GM21381 (cell line): ENCODE data around the gene NR6A1.

ENCODE experiments used
- ATAC-seq: cut with Tn5 transposase; IDR thresholded peaks from one replicate; pipeline ENCODE4 v1.9.1; 2021; ENCODE audit warnings: mild to moderate bottlenecking, moderate library complexity; ENCODE audit not compliant: unreplicated experiment

Gene NR6A1

DNA sequence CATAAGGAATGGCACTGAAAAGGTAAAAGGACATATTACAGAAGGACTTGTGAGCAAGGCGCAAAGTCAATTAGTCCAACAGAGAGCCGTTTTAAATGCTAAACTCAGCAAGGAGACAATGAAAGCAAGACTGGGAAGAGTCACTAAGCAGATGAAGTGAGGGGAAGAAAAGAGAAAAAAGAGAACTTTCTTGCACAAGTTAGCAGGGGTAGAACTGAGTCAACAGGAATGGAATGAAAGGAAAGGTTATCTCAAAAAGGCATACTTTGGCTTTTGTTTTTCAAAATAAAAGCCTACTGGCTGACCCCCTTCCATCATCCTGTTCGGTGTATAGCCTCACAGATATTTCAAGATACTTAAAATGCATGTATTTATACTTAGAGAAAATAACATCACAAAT is 75.0 kb downstream of the NR6A1 start:
- ATAC-seq, result no peak

DNA sequence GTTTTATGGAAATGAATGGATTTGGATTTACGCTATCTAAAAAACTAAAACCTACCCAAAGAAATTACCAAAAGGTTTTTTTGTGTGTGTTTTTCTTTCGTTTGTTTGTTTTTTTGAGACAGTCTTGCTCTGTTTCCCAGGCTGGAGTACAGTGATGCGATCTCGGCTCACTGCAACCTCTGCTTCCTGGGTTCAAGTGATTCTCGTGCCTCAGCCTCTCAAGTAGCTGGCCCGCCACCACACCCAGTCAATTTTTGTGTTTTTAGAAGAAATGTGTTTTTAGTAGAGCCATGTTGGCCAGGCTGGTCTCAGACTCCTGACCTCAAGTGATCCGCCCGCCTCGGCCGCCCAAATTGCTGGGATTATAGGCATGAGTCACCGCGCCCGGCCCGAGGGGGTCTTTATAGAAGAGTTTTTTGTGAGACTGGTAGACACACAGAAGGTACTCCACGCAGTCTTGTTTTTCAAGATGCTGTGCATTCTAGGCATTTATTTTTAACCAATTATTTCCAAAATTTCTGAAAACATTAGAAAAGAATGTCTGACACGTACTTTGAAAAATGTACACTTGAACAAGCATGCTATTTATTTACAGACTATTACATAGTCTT is 75.7 kb downstream of the NR6A1 start:
- ATAC-seq, result no peak

DNA sequence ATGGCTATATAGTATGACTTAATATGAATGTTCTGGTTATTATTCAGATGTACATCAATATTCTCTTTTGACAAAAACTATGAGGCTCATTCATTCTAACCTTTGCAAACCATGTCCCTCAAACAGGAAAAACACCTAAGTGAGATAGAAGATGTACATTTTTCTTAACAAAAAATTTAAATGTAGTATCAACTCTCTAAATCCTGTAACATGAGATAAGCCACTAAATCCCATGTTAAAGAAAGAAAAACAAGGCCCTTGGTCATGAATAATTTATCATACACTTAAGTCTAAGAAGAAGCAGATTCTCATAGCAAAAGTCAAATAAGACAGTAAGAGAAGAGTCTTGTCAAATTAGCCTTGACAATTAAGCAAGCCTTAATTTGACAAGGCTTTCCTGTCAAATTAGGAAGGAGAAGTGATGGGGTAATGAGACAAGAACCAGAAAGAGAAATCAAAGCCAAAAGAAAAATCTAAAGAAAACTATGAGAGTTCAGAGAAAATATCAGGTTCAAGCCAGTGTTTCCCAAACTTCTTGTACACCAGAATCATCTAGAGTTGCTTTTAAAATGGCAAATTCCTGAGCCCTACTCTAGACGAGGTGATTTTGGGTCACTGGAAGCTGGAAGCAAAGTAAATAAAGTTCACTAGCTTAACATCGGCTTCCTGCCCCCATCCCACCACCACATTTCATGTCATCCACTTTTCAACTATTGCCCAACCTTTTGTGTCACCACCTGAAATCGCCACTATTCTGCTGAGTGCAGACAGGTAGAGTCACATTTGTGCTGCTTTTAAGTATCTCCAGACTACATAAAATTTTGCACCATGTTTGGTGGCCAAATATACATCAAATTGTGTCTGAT is 76.5 kb downstream of the NR6A1 start:
- no peak for ATAC-seq

DNA sequence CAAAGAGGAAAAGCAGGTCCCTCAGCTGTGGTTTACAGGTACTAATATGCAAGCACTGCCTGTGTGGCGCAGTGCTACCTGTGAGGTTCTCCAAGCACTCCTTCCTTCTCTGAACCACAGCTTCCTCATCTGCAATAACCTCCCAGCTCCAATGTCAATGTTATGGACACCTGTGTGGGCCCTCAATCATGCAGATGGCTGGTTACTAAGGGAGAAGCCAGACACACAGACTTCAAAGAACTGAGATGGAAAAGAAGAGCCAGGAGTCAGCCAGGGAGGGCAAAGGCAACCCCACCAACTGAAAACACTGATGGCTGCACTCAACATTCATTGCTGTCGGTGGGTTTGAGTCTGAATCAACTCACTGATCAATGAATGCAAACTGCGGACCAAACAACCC is 77.7 kb downstream of the NR6A1 start:
- ATAC-seq, result no peak

DNA sequence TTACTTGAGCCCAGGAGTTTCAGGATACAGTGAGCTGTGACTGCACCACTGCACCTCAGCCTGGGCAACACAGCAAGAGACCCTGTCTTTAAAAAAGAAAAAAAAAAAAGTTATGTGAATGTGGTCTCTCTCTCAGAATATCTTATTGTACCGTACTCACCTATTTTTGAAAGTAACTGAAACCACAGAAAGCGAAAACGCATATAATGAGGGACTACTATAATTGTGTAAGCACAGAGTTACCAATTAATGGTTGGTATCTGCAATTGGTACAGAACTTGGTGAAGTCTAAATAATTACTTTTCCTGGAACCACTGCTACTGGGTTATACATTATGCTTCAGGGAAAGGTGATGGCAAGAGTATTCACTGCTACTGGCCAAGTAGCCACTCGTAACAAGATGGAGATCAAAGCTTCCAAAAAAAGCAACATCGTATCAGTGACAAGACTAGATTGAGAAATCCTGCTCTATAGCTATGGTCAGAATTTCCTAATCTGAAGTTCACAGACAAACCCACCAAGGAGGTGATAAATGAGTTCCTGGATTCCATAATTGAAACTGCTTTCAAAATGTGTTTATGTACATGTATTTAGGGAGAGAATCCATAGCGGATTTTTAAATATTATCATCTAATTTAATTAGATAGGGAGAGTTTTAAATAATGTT is 82.7 kb downstream of the NR6A1 start:
- ATAC-seq, result no peak

DNA sequence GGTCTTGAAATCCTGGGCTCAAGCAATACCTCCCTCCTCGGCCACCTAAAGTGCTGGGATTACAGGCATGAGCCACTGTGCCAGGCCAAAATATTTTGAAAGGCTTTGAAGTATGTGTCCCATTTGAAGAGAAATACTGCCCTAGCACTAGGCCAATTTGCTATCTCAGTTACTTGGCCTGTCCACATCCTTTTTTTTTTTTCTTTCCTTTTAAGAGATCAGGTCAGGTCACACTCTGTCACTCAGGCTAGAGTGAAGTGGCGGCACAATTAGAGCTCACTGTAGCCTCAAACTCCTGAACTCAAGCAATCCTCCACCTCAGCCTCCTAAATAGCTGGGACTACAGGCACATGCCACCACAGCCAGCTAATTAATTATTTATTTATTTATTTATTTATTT is 84.2 kb downstream of the NR6A1 start:
- ATAC-seq, result no peak

DNA sequence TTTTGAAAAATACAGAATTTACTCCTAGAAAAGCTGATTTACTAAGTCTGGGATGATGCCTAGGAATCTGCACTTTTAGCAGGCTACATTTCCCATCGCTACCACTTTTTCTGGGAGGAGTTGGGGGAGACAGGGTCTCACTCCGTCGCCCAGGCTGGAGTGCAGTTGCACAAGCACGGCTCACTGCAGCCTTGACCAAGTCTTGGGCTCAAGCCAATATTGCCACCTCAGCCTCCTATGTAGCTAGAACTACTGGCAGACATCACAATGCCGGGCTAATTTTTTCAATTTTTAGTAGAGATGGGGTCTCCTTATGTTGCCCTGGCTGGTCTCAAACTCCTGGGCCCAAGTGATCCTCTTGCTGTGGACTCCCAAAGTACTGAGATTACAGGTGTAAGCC is 85.9 kb downstream of the NR6A1 start:
- ATAC-seq, result no peak

DNA sequence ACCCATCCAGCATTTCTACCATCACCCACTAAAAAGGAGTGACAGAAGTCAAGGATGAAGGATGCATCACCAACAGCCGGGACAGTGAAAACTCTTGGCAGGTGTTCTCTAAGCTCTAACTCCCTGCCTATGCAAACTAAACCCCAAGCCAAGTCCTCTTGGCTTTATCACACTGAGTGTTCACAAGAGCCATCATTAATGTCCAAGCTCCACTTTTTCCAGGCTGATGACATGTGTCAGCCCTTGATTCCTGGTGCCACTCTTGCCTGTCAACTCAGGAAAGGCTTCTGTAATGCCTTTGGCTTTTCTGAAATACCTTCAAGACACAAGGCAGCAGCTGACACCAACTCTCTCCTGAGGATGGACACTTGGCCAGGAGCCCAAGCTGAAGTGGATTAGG is 86.9 kb downstream of the NR6A1 start:
- ATAC-seq, result no peak

DNA sequence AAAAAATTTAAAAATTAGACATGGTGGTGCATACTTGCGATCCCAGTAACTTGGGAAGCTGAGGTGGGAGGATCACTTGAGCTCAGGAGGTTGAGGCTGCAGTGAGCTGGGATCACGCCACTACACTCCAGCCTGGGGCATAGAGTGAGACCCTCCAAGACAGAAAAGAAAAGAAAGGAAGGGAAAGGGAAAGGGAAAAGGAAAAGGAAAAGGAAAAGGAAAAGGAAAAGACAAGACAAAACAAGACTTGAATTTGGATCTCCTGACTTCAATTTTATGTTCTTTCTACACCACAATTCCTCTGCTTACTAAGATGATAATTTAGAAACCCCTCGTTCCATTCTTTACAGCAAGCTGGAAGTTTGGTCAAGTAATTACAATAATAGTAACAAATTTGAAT is 88.1 kb downstream of the NR6A1 start:
- ATAC-seq, result no peak

DNA sequence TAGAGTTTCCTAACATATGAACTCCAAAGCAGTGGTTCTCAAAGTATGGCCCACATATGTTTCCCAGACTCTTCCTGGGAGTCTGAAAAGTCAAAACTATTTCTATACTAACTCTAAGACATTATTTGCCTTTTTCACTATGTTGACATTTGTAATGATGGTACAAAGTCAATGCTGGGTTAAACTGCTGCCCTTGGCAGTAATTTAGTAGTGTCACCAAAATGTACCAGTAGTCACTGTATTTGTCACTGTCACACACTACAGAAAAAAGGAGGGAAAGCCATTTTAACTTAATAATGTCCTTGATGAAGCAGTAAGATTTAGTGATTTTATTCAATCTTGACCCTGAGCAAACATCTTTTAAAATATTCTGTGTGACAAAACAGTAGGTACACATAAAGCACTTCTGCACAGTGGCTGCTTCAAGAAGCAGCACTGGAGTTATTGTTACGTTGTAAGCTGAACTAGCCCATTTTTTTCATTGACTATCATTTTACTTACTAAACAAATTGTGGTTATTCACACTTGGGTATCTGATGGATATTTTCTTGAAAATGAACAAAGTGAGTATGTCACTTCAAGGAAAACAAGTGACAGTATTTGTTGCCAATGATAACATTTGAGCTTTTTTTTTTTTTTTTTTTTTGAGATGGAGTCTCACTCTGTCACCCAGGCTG is 90.3 kb downstream of the NR6A1 start:
- ATAC-seq, result no peak

DNA sequence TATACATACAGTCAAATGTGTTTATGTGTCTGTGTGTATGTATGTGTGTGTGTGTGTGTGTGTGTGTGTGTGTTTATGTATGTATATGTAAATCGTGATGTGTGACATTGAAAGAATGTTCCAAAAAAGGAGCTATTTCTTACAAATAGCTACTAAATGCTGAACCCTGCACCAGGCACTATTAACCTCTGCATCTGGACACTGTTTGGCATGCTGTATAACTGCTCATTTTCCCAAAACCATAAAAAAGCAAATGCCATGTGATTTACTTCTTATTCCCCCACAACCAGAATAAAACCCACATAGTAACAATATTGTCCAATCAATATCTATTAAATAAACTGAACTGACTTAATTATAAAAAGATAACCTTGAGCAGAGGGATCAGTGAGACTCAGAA is 91.1 kb downstream of the NR6A1 start:
- ATAC-seq, result no peak

DNA sequence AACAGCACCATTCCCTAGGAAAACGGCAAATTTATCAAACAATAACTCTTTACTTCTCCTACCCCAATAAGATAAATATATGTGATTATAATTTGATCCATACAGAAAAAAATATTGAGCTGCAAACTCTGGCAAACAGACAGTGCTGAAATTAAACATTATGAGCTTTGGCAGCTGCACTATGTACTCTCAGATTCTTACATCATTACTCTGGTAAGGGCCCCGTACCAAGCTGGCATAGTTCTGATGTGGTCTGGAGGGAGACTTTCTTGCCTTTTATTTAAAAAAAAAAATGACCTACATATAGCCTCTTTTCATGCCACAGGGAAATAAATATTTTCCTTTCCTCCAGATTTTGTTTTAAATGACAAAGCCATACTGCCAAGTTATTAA is 95.0 kb downstream of the NR6A1 start:
- no peak for ATAC-seq

DNA sequence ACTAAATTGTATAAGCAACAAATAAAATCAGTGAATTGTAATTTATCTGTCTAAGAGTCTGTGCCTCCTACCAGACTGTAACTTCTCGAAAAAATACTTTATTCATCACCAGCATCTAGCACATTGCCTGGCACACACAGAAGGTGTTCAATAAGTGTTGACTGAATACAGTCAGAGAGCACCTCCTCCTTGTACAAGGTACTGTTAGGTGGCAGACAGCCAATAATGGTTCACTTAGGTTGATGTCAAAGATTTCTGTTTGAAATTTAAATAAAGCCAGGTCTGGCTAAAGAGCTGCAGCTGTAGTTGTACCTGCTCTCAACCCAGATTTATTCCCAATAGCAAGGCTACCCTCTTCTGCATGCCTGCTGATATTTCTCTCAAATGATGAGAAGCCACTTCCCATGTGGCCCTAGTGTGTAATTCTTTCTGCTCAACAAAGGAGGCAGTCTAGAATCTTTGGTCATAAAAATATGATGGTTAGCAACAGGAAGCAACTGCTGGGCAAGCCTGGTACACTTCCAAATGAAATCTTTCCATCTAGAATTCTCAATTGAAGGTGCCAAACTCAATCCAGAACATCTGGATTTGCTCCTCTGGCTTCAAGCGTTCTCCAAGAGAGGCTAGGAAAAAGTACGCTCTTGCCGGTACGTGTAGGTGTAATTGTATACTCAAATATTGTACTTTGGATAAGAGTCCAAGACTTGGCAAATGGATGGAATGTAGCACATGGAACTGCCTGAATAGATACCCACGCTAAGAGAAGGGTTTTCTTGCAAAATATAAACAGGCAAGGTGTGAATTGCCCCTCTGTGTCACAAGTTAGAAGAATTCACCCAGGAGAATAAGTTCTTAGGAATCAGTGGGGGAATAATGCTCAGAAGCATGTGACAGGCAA is 95.6 kb downstream of the NR6A1 start:
- ATAC-seq, result no peak

DNA sequence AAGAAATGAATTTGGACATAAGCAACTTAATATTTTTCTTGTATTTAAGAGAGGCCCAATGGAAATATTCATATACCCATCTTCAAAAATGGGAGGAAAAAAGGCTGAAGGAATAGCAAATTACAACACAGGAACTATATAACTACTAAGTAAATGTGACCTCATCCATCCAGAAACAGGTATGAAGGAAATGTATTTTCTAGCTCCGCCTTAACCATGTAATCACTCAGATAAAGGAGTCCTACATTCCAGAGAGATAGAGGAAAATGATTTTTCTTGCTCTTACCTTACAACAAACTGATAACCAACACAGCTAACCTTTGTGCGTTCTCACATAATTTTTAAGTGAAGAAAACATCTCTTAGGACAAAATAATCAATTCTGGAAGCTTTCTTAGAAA is 96.5 kb downstream of the NR6A1 start:
- ATAC-seq, result no peak

DNA sequence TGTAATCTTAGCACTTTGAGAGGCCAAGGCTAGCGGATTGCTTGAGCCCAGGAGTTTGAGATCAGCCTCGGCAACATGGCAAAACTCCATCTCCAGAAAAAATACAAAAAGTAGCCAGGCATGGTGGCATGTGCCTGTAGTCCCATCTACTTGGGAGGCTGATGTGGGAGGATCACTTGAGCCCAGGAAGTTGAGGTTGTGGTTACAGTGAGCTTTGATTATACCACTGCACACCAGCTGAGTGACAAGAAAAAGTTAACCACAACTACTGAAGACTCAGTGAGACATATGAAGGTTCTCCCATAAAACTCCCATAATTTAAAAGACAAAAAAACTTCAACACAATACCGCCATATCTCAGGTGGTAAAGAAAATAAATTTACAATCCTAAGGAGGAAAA is 98.0 kb downstream of the NR6A1 start:
- no peak for ATAC-seq

DNA sequence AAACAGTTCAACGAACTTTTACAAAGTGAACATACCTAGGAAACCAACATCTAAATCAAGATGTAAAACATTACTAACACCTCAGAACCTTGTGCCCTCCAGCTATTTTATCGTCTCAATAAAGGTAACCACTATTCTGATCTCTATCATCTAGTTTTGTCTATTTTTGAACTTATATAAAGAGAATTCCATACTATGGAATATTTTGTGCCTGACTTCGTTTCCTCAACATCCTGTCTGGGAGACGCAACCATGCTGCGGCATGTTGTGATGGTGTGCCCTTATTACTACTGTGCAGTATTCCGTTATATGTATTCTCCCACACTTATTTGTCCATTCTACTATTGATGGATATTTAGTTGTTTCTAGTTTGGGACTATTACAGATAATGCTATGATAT is 99.2 kb downstream of the NR6A1 start:
- no peak for ATAC-seq

DNA sequence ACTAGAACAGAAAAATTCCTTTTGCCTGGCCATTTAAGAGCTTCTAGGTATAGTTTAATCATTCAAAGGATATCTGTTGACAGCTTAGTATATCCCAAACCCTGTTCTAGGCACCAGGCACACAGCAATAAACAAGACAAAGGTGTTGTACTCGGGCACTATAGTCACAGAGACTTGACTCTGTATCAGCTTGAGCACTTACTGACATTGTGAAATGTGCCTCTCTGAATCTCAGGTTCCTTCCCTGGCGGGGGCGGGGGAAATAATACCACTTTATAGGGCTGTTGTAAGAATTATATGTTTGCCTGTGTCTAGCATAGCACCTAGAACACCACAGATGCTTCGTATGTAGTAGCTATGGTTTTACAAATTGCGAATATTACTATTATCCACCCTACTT is 104.5 kb downstream of the NR6A1 start:
- ATAC-seq, result no peak

DNA sequence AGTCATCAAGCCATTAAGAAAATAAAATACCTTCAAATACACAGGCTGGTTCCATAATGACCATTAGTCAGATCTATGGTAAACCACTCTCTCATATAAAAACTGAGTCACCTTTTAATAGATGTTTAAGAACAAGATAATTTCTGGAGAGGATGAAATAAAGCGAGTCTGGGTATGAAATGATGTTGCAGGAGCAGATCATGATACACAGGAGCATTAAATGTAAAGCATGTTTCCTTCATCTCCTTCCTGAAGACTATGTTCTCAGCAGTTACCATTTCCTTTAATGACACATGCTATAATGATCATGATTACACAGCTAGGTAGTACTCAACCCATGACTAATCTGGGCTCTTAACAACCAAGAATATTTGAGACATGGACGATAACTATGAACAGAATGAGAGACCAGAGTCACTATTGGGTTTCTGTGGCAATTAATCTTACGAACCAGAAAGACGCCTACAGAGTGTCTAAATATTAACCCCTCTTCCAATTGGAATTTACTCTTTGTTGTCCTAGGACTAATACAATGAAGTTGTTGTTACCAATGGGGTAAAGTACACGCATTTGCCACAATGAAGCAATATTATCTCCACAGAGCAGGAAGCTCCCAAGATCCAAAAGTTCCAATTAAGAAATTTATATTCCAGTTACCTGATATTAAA is 105.6 kb downstream of the NR6A1 start:
- no peak for ATAC-seq

DNA sequence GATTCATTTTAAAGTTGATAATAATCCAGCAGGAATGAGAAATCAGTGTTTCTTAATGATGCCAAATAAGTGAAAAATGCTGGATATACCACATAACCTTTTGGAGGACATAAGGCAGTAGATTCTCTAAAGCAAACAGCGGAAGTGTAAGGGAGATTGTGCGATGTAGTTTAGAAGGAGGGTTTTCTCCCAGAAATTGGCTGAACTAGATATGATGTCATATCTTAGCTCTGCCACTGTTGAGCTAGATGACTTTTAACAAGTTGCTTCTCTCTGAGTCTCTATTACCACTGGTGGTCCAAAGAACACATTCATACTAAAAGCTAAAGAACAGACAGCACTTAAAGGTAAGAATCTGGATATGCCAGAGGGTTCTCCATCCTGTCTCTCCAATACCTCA is 107.0 kb downstream of the NR6A1 start:
- ATAC-seq, result no peak
